Measurements from ENCODE around the gene GOLM1.
"Not testable (repeated sequence)": the region's sequence is repeated elsewhere in the genome, so short reads cannot be mapped to it uniquely, and the experiment has no call there.

Gene GOLM1

GRCh38 chr9:86098824-86099700 lies at the start of gene GOLM1:
Gene GOLM1, minus strand, starts transcription at chr9:86099558. Its CDS starts 20,238 bp downstream, at chr9:86079320.
- DNase-seq, result peak; percentile 61 to 93 (median 87)

GRCh38 chr9:86146671-86147070 lies 47.3 kb upstream of the GOLM1 start:
- not testable (repeated sequence) for DNase-seq

- DNase-seq, result not testable (repeated sequence)
Measured at GRCh38 chr9:86145960-86146359, 46.6 kb upstream of the GOLM1 start.

- DNase-seq, result no peak
Measured at GRCh38 chr9:86142973-86143372, 43.6 kb upstream of the GOLM1 start.

GRCh38 chr9:86141843-86142242 lies 42.5 kb upstream of the GOLM1 start:
- DNase-seq, result peak; percentile 58 to 82 (median 79)

- peak in 2 of 3 experiments; percentile 27 to 48 for DNase-seq
Measured at GRCh38 chr9:86135371-86135770, 36.0 kb upstream of the GOLM1 start.

GRCh38 chr9:86134361-86134760 lies 35.0 kb upstream of the GOLM1 start:
- DNase-seq, result no peak

GRCh38 chr9:86128235-86128822 lies 29.0 kb upstream of the GOLM1 start:
- DNase-seq, result peak in 1 of 3 experiments; percentile 56

- peak; percentile 91 to 100 (median 97) for DNase-seq
Measured at GRCh38 chr9:86126998-86127972, 27.9 kb upstream of the GOLM1 start.

GRCh38 chr9:86122311-86122710 lies 23.0 kb upstream of the GOLM1 start:
- peak in 2 of 3 experiments; percentile 14 to 78 for DNase-seq

GRCh38 chr9:86119457-86119856 lies 20.1 kb upstream of the GOLM1 start:
- no peak for DNase-seq

GRCh38 chr9:86116425-86116824 lies 17.1 kb upstream of the GOLM1 start:
- DNase-seq, result peak in 1 of 3 experiments; percentile 27

GRCh38 chr9:86115886-86116285 lies 16.5 kb upstream of the GOLM1 start:
- no peak for DNase-seq

- no peak for DNase-seq
Measured at GRCh38 chr9:86112057-86112456, 12.7 kb upstream of the GOLM1 start.

- no peak for DNase-seq
Measured at GRCh38 chr9:86102626-86103025, 3.3 kb upstream of the GOLM1 start.

- peak; percentile 27 to 82 (median 79) for DNase-seq
Measured at GRCh38 chr9:86099701-86100364, 475 bp upstream of the GOLM1 start.

- DNase-seq, result peak; percentile 12 to 61 (median 24)
Measured at GRCh38 chr9:86097510-86098224, 1.7 kb downstream of the GOLM1 start.

- DNase-seq, result no peak
Measured at GRCh38 chr9:86096386-86096785, 3.0 kb downstream of the GOLM1 start.

GRCh38 chr9:86093788-86094555 lies 5.4 kb downstream of the GOLM1 start:
- DNase-seq, result peak in 2 of 3 experiments; percentile 56 to 76

- no peak for DNase-seq
Measured at GRCh38 chr9:86091477-86091876, 7.9 kb downstream of the GOLM1 start.

- DNase-seq, result peak in 1 of 3 experiments; percentile 20
Measured at GRCh38 chr9:86082870-86083269, 16.5 kb downstream of the GOLM1 start.
